Gastroesophageal sphincter (tissue), 3 donors: ENCODE measurements around the gene POLR1E.

Source experiments
- EP300 ChIP-seq: sonication (generic); formaldehyde crosslinking; IDR thresholded peaks from one replicate; pipeline ENCODE4 v1.6.1; 2017; ENCODE audit warnings: antibody characterized with exemption, mild to moderate bottlenecking
- POLR2A ChIP-seq, 2 donors: fragments of 450-650 bp; IDR thresholded peaks; one replicate each; pipeline ENCODE4 v1.6.1; 2017; ENCODE audit warnings: antibody characterized with exemption in 2 of 2, mild to moderate bottlenecking in 2 of 2, moderate library complexity in 1 of 2
- POLR2AphosphoS5 ChIP-seq: sonication (generic); formaldehyde crosslinking; IDR thresholded peaks from one replicate; pipeline ENCODE4 v1.6.1; 2017; ENCODE audit warnings: antibody characterized with exemption
- TF ChIP-seq, protein P1 (sequence below), 4 experiments: fragments of 200-600 bp in 2 of 4; fragments of 450-650 bp in 2 of 4; sonication (generic) in 1 of 4; IDR thresholded peaks; one replicate each; pipeline ENCODE4 v1.5.1; 2017 to 2019; ENCODE audit warnings: antibody characterized with exemption in 4 of 4, mild to moderate bottlenecking in 2 of 4, moderate library complexity in 2 of 4

- TF ChIP-seq, protein P1, sequence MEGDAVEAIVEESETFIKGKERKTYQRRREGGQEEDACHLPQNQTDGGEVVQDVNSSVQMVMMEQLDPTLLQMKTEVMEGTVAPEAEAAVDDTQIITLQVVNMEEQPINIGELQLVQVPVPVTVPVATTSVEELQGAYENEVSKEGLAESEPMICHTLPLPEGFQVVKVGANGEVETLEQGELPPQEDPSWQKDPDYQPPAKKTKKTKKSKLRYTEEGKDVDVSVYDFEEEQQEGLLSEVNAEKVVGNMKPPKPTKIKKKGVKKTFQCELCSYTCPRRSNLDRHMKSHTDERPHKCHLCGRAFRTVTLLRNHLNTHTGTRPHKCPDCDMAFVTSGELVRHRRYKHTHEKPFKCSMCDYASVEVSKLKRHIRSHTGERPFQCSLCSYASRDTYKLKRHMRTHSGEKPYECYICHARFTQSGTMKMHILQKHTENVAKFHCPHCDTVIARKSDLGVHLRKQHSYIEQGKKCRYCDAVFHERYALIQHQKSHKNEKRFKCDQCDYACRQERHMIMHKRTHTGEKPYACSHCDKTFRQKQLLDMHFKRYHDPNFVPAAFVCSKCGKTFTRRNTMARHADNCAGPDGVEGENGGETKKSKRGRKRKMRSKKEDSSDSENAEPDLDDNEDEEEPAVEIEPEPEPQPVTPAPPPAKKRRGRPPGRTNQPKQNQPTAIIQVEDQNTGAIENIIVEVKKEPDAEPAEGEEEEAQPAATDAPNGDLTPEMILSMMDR (IDR thresholded peaks at IDR 0.05) = no peak
- TF ChIP-seq POLR2A (IDR thresholded peaks at IDR 0.05) (no peak), POLR2AphosphoS5 (no peak), EP300 (no peak)
Observed at GRCh38 chr9:37447111-37447510, 38.6 kb upstream of the POLR1E start.
